Hepatic stellate cell (primary cell): ENCODE data around the gene POLE.

Experiments used
- DNase-seq: peaks from one replicate; pipeline ENCODE4 v3.0.0; 2011; ENCODE audit warnings: low spot score

POLE gene

DNA sequence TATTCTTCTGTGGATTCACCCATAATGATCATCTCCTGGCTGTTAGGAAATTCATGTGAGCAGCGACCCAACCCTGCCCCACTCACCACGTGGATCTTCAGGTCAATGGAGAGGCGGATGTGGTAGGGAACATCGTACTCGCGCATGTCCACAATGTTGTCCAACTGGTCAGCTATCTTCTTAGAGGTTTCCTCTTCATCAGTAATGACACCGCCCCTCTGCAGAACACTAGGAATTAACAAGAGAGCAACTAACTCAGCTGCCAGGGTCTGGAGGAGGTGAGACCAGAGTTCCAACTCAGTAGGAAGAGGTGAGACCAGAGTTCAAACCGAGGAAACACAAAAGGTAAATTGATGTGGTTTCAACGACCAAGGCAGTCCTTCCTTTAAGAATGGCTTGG, 9.7 kb downstream of the POLE start:
- no peak for DNase-seq

DNA sequence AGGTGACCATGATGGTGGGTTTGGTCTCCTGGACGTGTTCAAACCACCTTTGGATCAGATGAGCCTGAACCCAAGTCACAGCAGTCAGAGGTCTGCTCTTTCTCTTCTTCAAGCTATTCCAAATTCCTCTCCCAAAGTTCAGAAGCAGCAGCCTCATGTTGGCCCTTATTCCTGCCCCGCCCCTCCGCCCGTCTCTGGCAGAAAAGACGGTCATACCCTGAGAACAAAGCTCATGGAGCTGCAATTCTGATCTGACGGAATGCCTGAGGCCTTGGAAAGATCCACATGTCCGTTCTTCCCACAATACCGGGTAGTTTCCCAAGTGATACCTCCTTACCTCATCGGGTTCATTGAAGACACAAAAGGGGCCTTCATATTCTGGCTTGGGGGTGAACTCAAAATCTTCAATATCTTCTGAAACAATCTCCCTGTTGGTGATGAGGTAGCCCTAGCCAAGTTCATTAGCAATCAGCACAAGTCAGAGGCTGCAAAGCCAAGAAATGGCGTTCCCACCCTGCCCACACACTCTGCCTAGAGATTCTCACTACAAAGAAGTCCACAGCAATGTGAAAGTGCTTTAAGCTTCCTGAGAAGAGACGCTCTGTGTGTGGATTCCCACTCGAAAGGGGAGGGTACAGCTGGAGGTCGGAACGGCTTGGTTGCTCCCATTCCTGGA, 11.2 kb downstream of the POLE start:
- DNase-seq = no peak

GRCh38 chr12:132674561-132674960, 12.6 kb downstream of the POLE start:
- no peak for DNase-seq

DNA sequence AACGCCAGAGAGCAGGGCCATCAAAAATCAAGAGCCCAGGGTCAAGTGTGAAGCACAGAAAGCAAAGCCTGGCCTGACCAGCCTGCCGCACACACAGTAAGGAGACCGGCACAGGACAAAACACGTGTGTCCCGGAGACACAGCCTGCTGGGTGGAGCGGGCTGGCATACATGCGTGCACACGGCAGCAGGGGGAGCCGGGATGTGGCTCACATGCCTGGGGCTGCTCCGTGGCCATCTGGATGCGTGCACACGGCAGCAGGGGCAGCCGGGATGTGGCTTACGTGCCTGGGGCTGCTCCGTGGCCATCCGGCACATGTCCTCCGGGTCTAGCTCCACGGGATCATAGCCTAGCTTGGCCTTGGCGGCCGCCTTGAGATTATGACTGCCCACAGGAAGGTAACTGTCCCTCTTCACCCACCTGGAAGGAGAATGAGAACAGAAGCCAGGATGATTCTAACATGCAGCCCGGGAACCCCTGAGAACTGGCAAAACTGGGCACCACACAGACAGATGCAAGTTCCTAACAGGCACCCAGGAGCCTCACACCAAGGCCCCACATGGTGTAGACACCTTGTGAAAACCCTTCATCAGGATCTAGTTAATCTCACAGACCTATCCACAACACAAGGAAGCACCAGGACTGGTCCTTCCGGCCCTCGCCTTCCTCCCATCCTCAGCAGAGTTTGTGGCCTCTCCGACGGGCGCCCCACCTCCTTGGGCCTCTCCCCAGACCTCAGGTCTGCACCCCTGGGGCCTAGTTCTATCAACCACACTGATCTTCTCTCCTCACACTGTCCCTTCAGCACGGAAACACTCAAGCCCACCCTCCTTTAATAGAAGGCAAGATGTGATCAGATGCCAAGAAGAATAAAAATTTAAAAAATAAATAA, 13.6 kb downstream of the POLE start:
- DNase-seq = no peak

- no peak for DNase-seq
Observed at GRCh38 chr12:132672678-132673077, 14.5 kb downstream of the POLE start.

GRCh38 chr12:132672116-132672515, 15.0 kb downstream of the POLE start:
- DNase-seq = no peak

GRCh38 chr12:132669166-132669879, 17.8 kb downstream of the POLE start:
- no peak for DNase-seq

- DNase-seq = no peak
Observed at GRCh38 chr12:132668191-132669088, 18.7 kb downstream of the POLE start.

- DNase-seq = no peak
Observed at GRCh38 chr12:132665794-132666193, 21.3 kb downstream of the POLE start.

GRCh38 chr12:132665149-132665491, 22.0 kb downstream of the POLE start:
- DNase-seq = no peak

DNA sequence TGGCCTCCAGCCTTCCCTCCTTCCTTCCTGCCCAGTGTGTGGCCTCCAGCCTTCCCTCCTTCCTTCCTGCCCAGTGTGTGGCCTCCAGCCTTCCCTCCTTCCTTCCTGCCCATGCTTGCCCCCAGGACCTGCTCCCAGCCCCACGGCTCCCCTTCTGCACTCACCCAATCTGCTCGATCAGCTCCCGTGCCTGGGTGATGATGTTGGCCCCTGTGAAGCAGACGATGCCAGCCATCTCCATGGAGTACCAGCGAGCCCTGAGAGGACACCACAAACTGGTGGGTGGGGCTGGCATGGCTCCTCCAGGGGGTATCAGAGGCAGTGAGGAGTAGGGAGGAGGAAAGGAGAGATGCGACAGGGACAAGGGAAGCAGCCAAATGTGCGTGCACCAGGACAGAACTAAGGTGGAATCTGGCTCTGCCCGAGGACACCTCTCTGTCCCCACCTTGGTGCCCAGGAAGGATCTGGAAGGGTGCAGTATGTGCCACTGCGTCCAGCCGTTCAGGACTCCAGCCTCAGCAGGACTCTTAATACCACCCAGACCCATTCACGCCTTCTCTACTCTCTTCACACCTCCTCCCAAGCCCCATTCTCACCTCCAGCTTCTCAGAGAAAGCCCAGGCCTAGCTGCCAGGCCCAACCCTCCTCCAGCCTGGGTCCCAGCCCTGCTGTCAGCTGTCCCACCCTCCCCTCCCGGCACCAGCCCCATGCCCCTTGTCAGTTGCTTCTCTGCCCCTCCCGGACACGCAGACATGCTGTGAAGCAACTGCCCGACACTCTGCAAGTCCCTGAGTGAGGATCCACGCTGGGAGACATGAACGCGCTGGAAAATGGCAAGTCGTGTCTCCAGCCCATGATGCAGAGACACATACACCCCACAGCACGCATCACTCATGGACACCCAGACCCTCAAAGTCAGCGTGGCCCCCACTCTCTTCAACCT, 22.7 kb downstream of the POLE start:
- no peak for DNase-seq

DNA sequence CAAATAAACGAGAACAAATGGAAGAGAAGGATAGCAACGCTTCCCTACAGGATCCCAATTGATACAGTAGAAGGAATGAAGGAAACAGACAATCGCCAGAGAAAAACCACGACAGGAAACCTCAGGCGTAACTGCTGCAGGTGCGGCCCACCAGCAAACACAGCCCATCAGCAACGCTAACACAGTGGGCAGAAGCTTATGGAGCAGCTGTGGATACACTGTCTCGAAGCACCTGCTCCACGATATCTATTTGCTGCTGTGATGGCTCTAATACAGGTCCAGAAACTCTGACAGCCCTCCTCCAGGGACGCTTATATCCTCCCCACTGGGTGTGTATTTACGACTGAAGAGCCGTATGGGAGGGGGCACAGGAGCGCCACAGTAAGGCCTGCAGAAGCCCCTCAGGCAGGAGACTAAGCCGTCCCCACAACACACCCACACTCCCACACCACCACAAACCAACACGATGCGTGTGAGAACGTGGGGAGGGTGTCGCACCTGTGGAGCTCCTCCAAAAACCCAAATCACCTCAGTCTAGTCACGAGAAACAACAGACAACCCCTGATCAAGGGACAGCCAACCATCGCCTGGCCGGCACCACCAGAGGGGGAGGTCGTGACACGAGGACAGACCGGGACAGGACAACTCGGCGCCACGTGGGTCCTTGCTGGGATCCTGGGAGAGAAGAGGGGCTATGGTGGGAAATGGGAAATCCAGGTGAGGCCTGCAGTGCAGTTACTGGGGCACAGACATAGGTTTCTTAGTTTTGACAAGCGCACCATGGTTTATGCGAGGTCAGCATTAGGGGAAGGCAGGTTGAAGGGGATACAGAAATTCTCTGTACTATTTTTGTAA, 24.0 kb downstream of the POLE start:
- no peak for DNase-seq

GRCh38 chr12:132661972-132662371, 25.2 kb downstream of the POLE start:
- DNase-seq = no peak

DNA sequence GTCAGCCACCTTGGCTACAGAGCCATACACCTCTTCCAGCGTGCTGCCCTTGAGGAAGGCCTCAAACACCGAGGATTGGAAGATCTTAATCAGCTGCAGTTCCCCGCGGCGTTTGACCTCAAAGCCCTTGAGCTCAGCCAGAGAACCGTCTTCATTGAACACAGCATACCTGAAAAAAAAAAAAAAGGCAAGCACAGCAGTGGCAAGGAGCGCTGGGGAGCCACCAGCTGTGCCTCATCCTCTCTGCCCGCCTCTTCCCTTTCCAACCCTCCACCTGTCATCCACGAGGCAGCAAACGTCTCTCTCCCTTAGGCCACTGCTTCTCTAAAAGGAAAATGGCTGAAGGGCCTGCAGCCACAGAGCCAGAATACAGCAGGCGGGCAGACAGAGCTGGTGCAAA, 26.1 kb downstream of the POLE start:
- no peak for DNase-seq

DNA sequence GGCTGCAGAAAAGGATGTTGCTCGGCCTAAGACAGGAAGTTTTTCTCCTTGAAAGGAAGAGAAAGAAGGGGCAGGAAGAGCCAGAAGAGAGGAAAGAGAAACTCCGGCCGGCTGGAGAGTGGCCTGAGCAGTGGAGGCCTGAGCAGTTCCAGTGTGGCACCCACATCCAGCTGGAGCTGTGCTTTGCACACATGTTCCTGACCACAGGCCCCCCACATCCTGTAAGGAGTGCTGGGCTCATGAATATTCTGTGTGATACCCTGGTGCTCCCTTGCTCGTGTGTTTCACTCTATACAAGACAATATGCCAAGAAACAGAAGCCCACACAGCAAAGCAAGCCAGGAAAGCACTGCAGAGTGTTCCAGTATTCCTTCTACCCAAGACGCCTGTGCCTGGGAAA, 27.1 kb downstream of the POLE start:
- DNase-seq = no peak

DNA sequence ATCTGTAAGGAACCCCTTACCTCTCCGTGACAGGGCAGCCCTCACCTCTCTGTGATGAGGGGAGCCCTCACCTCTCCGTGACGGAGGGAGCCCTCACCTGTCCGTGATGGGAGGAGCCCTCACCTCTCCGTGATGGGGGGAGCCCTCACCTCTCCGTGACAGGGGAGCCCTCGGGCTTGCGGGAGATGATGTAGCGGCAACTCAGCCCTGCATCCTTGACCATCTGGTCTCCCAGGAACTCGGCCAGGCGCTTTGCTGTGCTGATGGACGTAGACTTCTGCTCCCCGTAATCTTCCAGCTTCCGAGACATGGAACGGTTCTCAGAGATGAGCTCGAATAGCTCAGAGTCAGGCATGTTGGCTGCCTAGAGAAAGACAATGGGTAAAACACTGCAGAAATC, 28.0 kb downstream of the POLE start:
- no peak for DNase-seq

GRCh38 chr12:132658149-132658894, 28.8 kb downstream of the POLE start:
- no peak for DNase-seq

DNA sequence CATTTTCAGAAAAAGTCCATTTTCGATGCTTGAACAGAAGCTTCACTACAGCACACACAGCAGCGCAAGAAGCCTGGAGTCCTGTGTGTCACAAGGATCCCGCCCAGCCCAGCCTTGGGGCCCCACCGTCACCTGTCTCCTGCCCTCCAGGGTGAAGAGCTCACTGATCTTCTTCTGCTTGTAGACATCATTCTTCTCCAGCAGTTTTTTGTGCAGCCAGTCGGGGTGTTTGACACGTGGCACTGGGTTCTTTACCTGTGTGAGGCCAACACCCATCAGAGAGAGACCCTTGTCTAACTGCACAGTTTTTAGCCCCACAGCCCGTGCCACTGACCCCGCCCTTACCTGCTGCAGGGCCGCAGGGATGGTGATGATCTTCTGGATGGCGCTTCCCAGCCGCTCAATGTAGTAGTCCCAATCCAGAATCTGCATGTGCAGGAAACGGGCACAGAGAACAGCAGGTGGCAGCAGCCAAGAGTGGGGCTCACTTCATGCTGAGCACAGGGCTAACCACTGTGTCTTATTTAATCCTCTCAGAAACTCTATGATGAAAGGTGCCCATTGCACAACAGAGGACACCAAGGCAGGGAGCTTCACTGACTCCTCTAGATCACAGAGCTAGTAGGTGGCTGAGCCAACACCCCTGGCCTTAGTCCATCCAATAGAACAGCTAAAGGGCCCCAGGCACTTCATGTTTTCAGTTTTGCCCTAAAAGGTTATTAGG, 30.0 kb downstream of the POLE start:
- DNase-seq = no peak
